SU-DHL-6 (cell line): ENCODE data around the gene SPINK4.

Experiments
- CTCF ChIP-seq: fragments of 200-600 bp; sonication (generic); IDR thresholded peaks from one replicate; pipeline ENCODE4 v1.5.1; 2017; ENCODE audit warnings: antibody characterized with exemption, mild to moderate bottlenecking, low read length, moderate library complexity; ENCODE audit not compliant: insufficient read depth, poor library complexity, severe bottlenecking
- EZH2phosphoT487 ChIP-seq: fragments of 200-600 bp; sonication (generic), shearing (Covaris generic); conservative IDR thresholded peaks from 2 replicates; pipeline ENCODE4 v1.6.1; 2018; ENCODE audit warnings: mild to moderate bottlenecking, antibody characterized with exemption, low read length, moderate library complexity, mixed read lengths

DNA sequence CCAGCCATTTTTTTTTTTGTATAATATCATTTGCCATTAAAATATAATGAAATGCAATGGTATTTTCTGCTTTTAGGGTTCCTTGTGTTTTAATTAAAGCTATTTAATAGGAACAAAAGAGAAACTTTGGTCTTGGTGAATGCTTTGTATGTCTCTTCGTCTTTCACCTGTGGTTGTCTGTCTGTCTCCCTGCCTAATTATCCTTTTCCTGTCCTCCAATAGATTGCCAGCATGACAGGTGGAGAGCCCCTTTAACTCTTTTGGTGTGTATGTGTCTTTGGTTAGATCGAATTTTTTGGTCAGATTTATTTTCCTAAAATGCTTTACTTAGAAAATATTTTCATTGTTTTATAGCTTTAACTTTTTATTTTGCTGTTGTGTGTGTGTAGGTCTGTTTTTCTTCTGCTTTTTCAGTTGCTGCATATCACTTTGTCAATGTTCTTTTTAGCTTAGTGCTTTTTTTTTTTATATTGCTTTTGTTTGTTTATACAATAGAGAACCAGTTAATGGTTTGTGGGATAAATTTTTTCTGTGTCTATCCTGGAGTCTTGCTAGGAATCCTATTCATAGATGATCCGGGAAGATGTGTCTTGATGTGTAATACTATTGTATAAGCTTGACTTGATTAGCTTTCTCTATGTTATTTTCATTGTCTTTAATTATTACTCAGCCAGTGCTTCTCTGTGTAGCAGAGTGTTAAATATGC lies 33.5 kb downstream of the SPINK4 start:
- TF ChIP-seq CTCF = no peak
- TF ChIP-seq EZH2phosphoT487 = no peak
